A673 (cell line): Measurements from ENCODE around the gene ADAMTSL2. TPM values are rescaled to one million over a fixed set of nuclear protein-coding genes. Genes with fewer than 3 reads are reported as not detected.

Experiments
- BruUV-seq: library from RNA; stranded (reverse); fragments of 400-500 nt; replicated peaks from 2 replicates; lab custom pipeline; 2021; lab: Mats Ljungman, UMichigan
- CTCF ChIA-PET: fragments of 300-600 bp; sonication (Branson Sonifier 250); formaldehyde crosslinking; loops from one replicate; lab custom pipeline; 2022; ENCODE audit warnings: antibody characterized with exemption; lab: Charles Lee
- POLR2A ChIA-PET: fragments of 300-600 bp; sonication (Branson Sonifier 250); formaldehyde crosslinking; loops from one replicate; lab custom pipeline; 2022; ENCODE audit warnings: antibody characterized with exemption; ENCODE audit not compliant: low non-redundant PET; lab: Charles Lee
- DNase-seq: peaks from one replicate; pipeline ENCODE4 v3.0.0-alpha.2; 2015; ENCODE audit warnings: low spot score
- H3K27ac ChIP-seq: fragments of 200-600 bp; sonication (generic); 2 replicates; pipeline ENCODE4 v1.5.1; 2016; ENCODE audit warnings: mixed run types, low read depth, mild to moderate bottlenecking, mixed read lengths, antibody characterized with exemption, low read length; ENCODE audit not compliant: poor library complexity, severe bottlenecking
- H3K27me3 ChIP-seq: fragments of 200-600 bp; sonication (generic); replicated peaks from 2 replicates; pipeline ENCODE4 v1.6.1; 2017; ENCODE audit warnings: mixed run types, low read depth, mild to moderate bottlenecking, mixed read lengths, antibody characterized with exemption, low read length; ENCODE audit not compliant: insufficient read depth, poor library complexity
- H3K36me3 ChIP-seq: fragments of 200-600 bp; sonication (generic); 2 replicates; pipeline ENCODE4 v1.6.1; 2016; ENCODE audit warnings: mixed run types, mild to moderate bottlenecking, mixed read lengths, antibody characterized with exemption, low read length; ENCODE audit not compliant: insufficient read depth, poor library complexity, severe bottlenecking
- H3K4me1 ChIP-seq: fragments of 200-600 bp; sonication (generic); 2 replicates; pipeline ENCODE4 v1.6.1; 2017; ENCODE audit warnings: mixed run types, mild to moderate bottlenecking, mixed read lengths, antibody characterized with exemption, low read length; ENCODE audit not compliant: insufficient read depth, poor library complexity, severe bottlenecking
- H3K4me3 ChIP-seq: fragments of 200-600 bp; sonication (generic); 2 replicates; pipeline ENCODE4 v1.5.1; 2016; ENCODE audit warnings: low read depth, mixed run types, mild to moderate bottlenecking, mixed read lengths, low read length; ENCODE audit not compliant: poor library complexity, severe bottlenecking
- H3K9me3 ChIP-seq: fragments of 200-600 bp; sonication (generic); 2 replicates; pipeline ENCODE4 v1.6.1; 2016; ENCODE audit warnings: mixed run types, low read depth, mild to moderate bottlenecking, mixed read lengths, antibody characterized with exemption, low read length; ENCODE audit not compliant: poor library complexity, severe bottlenecking
- EZH2 ChIP-seq: fragments of 200-600 bp; sonication (generic); IDR thresholded peaks from 2 replicates; pipeline ENCODE4 v1.6.1; 2017; ENCODE audit warnings: borderline replicate concordance, low read depth, mild to moderate bottlenecking, mixed read lengths, antibody characterized with exemption, low read length; ENCODE audit not compliant: poor library complexity, severe bottlenecking
- intact Hi-C: fragments of 100-400 bp; cut with micrococcal nuclease; formaldehyde crosslinking; loops from one replicate; pipeline ENCODE4 v1.10.0; 2022; ENCODE audit not compliant: unreplicated experiment
- total RNA-seq: library from RNA; stranded (reverse); gene quantifications from 2 replicates; pipeline ENCODE4 v1.2.3, GENCODE V29; 2021
- TF ChIP-seq, protein P1 (sequence below): fragments of 300-800, 200-600 bp; sonication (generic); conservative IDR thresholded peaks from 2 replicates; pipeline ENCODE4 v1.5.1; 2017; ENCODE audit warnings: low read depth, mild to moderate bottlenecking, antibody characterized with exemption, low read length, moderate library complexity, mixed read lengths

The ADAMTSL2 gene
- total RNA-seq, 1 experiment from 2014 or later, result 0.06 TPM

DNA sequence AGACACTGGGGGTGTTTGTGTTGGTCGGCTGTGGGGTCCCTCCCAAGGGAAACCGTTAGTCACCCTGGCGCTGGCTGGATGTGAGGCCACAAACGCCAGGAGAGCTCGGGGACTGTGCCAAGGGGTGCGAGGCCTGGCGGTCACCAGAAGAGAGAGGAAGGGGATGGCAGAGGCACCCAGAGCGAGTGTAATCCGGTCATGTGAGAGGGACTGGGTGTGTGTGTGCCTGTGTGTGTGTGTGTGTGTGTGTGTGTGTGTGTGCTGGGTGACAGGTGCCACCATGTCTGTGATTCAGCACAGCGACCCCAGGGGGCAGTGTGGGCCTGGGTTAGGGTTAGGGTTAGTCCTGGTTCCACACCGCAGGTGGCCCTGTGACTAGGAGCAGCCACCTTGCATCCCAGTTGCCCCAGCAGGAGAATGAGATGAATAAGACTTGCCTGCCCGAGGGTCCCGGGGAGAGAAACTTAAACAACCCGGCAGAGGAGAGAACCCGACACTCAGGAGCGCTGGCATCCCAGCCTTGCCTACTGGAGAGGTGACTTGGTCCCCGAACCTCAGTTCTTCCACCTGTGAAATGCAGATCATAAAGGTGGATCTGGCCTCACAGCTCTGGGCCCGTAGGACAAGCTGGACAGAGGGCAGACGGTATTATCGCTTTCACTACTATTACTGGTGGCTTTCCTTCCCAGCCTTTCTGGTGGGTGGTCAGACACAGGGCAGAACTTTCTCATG lies 1.4 kb upstream of the ADAMTSL2 start:
- Histone ChIP-seq H3K27ac (no peak overlapping the region), H3K9me3 (no peaks in the 10 kb centered on the region), H3K4me3 (no peak overlapping the region), H3K27me3 (no peaks in the 10 kb centered on the region), H3K4me1 (peaks cover 5% of the 10 kb centered on the region), H3K36me3 (no peaks in the 10 kb centered on the region)
- peak; percentile 77 for DNase-seq
- CTCF ChIA-PET, result interaction anchor here (0.6 kb wide), 1 partner anchor 174 kb away, joined by 3 read pairs; no protein-coding TSS in a partner anchor
- POLR2A ChIA-PET, result no interaction called here
- no TSS peak for BruUV-seq
- no peak for TF ChIP-seq EZH2
- TF ChIP-seq, protein P1, sequence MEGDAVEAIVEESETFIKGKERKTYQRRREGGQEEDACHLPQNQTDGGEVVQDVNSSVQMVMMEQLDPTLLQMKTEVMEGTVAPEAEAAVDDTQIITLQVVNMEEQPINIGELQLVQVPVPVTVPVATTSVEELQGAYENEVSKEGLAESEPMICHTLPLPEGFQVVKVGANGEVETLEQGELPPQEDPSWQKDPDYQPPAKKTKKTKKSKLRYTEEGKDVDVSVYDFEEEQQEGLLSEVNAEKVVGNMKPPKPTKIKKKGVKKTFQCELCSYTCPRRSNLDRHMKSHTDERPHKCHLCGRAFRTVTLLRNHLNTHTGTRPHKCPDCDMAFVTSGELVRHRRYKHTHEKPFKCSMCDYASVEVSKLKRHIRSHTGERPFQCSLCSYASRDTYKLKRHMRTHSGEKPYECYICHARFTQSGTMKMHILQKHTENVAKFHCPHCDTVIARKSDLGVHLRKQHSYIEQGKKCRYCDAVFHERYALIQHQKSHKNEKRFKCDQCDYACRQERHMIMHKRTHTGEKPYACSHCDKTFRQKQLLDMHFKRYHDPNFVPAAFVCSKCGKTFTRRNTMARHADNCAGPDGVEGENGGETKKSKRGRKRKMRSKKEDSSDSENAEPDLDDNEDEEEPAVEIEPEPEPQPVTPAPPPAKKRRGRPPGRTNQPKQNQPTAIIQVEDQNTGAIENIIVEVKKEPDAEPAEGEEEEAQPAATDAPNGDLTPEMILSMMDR, result peak; percentile 72
- intact Hi-C loops, result loop anchor here (1.0 kb wide), 1 partner anchor 182 kb away; no protein-coding TSS in a partner anchor

- no peaks in the 10 kb centered on the region for H3K27me3 ChIP-seq
- DNase-seq, result no peak
- H3K27ac ChIP-seq, result no peak overlapping the region
- H3K4me1 ChIP-seq, result peaks cover 5% of the 10 kb centered on the region
- H3K9me3 ChIP-seq, result no peaks in the 10 kb centered on the region
- intact Hi-C loops, result loop anchor here (1.0 kb wide), 1 partner anchor 181 kb away; no protein-coding TSS in a partner anchor
- POLR2A ChIA-PET, result no interaction called here
- no peaks in the 10 kb centered on the region for H3K36me3 ChIP-seq
- TF ChIP-seq, protein P1, result no peak
- BruUV-seq, result no TSS peak
- no peak overlapping the region for H3K4me3 ChIP-seq
- CTCF ChIA-PET, result interaction anchor here (0.6 kb wide), 1 partner anchor 173 kb away, joined by 3 read pairs; no protein-coding TSS in a partner anchor
These were observed 647 bp upstream of the ADAMTSL2 start for GRCh38 chr9:133533857-133534256.

GRCh38 chr9:133535306-133535877 lies 888 bp downstream of the ADAMTSL2 start:
- CTCF ChIA-PET, result no interaction called here
- BruUV-seq, result no TSS peak

More at GRCh38 chr9:133535306-133535877, 888 bp downstream of the ADAMTSL2 start:
- intact Hi-C loops, result no loop called here
- DNase-seq, result no peak
- no peaks in the 10 kb centered on the region for H3K27me3 ChIP-seq
- no peaks in the 10 kb centered on the region for H3K36me3 ChIP-seq
- peaks cover 5% of the 10 kb centered on the region for H3K4me1 ChIP-seq
- no peak overlapping the region for H3K27ac ChIP-seq
- no peaks in the 10 kb centered on the region for H3K9me3 ChIP-seq
- POLR2A ChIA-PET, result no interaction called here
- H3K4me3 ChIP-seq, result no peak overlapping the region
- no peak for TF ChIP-seq EZH2
- TF ChIP-seq, protein P1, result no peak
